DLD1 (cell line): Measurements from ENCODE around the gene ISM1.

Experiments used
- in situ Hi-C: cut with HindIII; loops from 2 replicates; pipeline ENCODE4 v1.10.0; 2017; ENCODE audit warnings: low sequenced_read_pairs

ISM1 gene

DNA sequence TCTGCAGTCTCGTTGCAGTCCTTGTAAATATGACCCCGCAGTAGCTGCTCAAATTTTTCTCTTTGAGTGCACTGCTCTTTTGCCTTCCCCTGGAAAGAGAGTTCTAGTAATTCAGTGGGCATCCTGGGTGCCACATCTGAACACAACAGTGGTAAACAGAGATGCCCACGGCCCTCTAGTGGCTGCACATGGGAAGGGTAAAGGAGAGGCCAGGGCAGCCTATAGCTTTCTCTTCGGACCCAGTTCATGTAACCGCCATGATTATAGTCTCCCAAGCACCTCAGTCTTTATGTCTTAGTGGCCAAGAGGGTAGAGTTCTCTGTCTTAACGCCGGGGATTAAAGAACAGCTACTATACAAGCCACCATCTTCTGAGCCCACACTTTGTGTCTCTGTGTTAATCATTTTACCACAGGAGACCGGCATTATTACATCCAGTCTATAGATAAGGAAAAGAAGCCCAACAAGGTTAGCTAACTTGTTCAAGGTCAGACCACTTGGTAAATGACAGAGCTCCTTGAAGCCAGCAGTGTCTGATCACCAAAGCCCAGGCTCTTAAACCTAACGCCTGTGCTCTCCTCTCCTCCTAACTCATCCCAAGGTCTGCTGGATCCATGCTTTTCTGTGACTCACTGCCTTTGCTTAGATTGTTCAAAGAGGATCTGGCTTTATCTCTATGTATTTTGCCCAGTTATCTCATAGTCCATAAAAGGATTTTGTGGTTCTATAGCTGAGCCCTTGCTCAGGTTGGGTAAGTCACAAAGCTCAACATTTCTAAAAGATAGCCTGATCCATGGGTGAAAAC, 81.8 kb downstream of the ISM1 start:
- in situ Hi-C loops = no loop called here

DNA sequence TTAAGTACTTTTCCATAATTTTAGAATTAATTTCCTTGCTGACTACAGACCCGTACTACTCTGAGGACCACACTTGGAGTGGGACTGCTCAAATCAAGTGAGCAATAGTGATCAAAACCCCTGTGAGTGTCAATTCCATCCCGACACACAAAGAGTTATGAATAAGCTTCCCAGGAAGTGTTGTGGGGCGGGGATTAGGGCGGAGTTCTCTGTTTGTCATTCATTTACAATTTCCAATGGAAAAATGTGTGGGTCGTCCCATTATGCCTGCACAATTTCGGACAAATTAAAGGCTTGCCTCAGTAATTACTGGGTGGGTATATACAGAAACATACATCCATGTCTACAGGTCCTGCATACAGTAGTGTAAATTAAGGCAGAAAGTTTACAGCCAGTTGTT, 84.2 kb downstream of the ISM1 start:
- in situ Hi-C loops = no loop called here

DNA sequence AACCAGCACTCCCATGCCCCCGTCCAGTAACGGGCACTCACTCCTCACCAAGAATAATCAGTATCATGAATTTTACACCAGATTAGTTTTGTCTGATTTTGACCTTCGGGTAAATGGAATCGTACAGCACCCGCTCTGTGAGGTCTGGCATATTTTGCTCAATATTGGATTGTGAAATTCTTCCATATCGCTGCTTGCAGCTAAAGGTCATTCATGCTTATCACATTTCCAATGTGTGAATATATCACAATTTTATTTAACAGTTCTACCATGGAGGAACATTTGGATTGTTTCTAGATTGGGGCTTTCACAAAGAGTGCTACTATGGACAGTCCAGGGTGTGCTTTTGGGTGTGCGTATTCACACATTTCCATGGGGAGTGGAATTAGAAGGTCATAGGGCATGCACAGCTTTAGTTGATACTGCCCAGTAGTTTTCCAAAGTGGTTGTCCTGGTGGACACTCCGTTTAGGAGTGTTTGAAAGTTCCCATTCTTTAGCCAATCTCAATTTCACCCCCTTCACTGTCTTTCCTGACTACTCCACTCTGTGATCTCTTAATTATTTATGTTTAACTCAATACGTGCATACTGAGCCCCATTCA, 86.6 kb downstream of the ISM1 start:
- in situ Hi-C loops = no loop called here

DNA sequence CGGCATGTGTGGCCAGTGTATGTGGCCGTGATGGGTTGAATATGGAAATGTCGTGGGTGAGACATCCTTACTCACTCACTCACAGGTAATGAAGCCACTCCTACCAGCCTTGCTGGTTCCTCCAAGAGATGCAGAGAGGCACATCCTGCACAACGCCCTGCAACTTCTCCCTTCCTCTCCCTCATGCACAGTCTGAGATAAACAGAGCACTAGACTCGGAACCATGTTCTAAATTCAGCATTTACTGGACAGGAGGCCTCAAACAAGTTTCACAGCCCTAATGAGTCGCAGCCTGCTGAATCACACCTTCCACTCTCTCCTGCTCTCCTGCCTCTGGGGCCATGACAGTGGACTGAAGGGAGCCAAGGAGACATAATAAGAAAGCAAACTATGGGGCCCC, 91.2 kb downstream of the ISM1 start:
- in situ Hi-C loops = no loop called here

DNA sequence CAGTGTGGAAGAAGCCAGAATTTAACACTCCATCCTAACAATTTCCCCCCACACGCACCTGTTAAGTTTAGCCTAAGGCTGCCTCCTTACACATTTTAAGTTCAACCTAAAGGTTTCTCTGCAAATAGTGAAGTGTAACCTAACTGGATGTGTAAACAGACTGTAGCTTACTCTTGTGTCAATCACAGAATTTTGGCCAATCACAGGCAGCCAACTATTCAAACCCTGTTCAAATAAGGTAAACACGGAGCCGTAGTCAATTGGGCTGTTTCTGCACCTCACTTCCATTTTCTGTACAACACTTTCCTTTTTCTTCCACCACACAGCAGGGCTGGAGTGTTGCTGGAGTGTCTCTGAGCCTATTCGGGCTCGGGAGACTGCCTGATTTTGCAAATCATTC, 92.1 kb downstream of the ISM1 start:
- in situ Hi-C loops = no loop called here

DNA sequence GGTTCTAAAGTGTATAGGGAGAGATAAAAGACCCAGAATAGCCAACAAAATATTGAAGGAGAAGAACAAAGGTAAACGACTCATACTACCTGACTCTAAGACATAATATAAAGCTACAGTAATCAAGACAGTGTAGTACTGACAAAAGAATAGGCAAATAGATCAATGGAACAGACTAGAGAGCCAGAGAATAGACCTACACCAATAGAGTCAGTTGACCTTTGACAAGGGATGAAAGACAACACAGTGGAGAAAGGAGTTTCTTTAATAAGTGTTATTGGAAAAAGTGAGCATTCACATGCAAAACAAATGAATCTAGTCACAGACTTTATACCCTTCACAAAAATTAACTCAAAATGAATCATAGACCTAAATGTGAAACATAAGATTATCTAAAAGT, 96.4 kb downstream of the ISM1 start:
- in situ Hi-C loops = no loop called here

DNA sequence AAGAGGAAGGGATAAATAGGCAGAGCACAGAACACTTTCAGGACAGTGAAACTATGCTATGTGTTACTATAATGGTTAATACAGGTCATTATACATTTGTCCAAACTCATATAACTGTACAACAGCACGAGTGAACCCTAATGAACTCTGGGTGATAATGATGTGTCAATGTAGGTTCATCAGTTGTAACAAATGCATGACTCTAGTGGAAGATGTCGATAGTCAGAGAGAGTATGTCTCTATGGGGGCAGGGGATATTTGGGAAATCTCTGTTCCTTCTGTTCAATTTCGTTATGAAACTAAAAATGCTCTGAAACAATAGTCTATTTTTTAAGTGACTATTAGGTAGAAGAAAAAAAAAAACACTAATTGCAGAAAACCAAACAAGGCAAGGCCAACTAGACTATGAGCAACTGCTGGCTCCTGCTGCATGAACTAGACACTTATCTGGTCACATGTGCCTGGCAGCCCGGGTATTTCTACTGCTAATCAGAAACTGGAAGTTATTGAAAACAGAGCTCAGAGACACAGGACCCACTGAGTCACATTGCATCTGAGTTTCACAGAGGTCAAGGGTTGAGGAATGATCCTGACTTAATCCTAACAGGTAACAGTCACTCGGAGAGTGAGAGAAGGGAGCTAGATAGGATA, 97.9 kb downstream of the ISM1 start:
- in situ Hi-C loops = no loop called here

DNA sequence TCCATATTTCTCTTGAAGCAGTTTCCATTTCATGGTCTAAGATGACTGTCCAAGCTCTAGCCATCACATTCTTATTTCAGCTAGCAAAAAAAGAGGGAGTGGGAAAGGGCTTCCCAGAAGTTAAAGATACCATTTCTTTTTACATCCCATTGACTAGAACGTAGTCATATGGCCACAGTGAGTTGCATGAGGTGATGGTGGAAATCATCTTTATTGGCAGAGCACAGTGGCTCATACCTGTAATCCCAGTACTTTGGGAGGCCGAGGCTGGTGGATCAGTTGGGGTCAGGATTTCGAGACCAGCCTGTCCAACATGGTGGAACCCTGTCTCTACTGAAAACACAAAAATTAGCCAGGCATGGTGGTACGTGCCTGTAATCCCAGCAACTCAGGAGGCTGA, 99.6 kb downstream of the ISM1 start:
- in situ Hi-C loops = no loop called here

DNA sequence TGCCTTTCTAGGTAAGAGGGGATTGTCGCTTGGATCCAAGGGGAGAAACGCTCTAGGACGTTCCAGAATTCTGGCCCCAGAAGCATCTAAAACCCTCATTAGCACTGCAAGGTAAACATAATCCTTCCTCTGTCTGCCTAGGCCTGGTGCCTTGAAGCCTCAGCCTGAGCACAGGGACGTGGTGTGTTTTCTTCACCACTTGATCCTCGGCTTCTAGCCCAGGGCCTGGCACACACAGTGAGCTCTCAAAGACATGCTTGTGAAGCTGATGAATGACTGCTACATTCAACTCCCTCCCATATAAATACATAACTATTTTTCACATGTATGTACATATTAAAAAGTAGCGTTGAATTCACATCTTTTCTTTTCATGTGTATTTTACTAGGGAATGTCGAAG, 100.3 kb downstream of the ISM1 start:
- in situ Hi-C loops = no loop called here

DNA sequence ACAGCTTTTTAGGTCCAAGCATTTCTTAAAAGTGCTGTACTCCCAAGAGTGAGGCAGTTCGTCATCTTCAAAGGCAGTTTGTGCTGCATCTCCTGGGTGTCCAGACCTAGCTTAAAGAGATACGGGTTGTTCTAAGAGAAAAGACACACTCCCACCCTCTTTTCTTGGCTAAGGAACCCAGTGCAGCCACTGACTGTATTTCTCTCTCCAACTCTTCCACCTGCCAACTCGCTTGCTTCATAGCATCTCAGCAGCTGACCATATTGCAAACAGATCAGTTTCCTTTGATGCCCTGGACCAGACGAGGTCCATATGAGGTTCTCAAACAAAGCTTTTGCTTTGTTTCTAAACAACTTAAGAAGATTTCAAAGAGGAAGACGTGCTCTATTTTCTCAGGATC, 101.1 kb downstream of the ISM1 start:
- in situ Hi-C loops = no loop called here

DNA sequence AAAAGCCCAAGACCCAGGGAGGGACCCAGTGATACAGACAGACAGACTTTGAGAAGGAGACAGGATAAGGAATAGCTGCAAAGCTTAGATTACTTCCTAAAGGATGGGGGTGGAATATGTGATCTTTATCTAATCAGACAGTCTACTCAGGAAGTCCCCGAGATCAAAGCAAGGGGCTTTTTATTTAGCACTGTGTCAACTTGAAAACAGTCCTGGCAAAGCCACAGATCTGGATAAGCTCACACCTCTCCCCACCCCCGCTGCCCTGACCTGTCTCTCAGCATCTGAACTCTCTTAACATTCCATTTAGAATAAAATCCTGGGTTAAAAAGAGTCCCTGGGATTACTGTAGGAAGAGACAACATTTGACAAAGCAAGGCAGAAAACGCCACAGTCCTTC, 101.5 kb downstream of the ISM1 start:
- in situ Hi-C loops = no loop called here

DNA sequence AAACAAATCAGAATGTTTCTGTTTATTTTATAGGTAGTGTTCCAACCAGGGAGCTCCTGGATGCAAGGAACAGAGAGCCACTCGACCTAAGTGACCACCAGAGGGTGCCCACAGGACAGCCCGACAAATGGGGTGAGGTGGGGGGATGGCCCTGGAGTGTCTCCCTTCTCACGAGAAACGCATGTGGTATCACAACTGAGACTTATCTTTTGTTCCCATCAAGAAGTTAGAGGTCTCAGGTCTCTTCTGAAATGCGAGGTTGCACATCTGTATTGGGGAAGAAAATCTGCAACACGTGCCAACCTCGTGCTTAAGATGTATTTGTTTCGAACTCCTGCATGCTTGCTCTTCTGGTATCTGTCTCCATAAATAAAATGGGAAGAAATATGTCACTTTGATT, 104.0 kb downstream of the ISM1 start:
- in situ Hi-C loops = no loop called here

DNA sequence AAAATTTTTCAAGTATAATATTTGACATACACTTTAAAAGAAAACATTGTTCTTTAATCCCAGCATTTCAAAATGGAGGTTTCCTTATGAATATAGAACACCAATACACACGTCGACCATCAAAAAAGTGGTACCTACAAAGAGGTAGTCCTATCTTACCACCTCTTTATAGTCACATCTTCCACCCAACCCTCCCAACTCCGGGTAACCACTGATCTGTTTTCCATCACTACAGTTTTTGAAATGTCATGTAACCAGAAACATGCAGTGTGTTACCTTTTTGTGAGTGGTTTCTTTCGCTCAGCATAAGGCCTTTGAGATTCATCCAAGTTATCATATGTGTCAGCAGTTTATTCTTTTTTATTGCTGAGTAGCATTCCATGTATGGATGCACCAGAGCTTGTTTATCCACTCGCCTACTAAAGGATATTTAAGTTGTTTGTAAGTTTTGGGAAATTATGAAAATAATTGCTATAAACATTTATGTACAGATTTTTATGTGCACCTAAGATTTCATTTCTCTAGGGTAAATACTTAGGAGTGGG, 104.8 kb downstream of the ISM1 start:
- in situ Hi-C loops = no loop called here

DNA sequence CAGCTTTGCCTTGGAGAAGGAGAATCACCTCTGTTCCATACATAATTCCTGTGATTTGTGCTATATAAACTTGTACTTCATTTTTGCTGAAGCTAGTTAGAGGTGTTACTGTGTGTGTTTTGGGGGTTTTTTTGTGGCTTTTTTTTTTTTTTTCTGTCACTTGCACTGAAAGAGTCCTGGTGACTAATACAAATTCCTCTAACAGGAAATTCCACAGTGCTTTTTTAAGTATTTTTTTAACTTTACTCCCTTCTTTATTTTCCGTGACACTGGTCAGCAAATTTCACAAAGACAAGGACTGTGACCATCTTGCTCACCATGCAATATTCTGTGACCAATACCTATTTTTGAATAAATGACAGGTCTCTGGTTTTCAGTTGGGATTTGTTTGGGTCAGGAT, 110.5 kb downstream of the ISM1 start:
- in situ Hi-C loops = no loop called here

DNA sequence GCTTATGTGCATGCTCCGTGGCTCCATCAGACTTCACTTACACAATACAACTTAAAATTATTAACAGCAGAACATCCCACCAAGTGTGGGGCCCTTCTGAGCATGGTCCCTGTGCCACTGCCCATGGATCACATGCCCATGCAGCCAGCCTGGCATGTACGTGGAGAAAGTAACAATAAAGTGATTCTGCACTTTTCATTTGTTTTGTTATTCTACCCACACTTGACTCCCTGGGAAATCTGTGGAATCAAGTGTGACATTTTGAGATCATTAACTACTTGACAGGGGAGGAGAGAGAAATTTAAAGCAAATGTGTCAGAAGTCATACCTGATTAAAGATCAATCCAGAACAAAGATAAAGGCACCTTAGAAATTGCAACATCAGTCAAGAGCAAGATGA, 112.0 kb downstream of the ISM1 start:
- in situ Hi-C loops = no loop called here

DNA sequence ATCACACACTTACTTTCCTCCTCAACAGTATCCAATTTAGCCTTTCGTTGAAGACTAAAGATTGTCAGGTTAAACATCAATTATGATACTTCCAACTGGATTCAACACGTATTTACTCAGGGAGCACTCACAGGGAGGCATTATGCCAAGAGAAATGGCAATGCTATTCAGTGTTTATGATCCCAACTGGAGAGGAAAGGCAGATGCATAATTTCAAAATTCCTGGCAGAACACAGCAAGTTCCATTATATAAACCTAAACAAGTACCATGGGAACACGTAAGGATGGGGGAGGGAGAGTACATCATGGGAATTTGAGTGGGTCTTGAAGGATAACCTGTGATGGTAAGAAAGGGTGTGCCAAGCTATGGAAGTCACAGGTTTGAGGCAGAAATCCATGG, 112.7 kb downstream of the ISM1 start:
- in situ Hi-C loops = no loop called here

DNA sequence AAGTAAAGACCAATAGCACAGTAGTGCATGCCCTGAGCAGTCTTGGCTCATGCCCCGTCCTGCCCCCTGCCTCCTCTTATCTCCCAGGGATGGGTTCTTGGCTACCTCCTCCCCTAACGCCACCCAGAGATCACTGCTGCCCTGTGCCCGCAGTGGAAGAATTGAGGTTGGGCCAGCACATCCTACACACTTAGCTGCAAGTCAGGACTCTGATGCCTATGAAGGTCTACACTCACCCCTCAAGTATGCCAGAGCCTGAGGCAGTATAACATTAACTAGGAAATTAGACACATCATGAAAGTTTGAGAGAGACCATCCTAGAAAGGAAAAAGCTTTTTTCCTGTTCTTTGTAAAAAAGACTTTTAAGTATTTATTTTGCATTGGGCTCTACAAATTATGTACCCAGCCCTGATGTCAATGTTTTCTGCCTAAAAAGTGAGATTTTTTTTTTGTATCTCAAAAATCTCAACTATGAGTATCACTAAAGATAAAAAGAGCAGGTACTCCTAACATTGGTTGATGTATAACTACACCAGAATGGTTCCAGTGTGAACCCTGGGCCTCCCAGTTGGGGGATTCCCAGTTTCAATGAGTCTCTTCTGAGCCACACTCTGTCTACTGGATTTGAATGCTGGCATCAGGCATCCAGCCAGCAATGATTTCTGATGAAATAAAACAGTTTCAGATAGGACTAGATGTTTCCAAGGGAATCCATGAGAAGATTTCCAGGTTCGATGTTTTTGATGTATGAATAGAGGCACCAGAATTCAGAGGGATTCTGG, 115.4 kb downstream of the ISM1 start:
- in situ Hi-C loops = no loop called here

DNA sequence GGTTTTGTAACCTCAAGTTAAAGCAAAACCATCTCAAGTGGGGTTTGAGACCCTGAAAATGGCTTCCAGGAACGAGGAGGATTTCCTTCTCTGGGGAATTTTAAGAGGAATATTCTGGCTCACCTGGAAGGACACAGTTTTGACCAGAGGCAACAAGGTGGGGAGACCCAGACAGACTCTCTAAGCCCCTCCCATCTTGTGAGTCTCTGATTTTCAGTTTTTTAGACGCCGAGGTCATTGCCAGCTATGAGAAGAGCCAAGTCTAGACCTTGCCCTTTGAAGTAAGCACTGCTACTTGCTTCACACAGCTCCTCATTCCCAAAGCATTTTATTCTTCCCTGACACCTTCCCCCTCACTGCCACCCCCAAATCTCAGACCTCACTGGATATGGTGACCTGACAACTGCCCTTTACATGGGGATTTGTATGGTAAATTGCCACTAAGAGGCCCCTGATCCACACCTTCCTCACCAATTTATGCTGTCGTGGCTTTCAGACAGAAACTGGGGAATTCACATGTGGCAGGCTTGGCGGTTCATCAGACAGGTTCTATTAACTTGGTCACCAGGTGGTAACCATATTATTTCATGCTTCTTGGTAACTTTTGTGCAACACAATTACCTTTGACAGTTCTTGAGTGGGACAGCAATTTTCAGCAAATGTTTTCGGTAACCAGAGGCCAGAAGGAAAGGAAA, 116.2 kb downstream of the ISM1 start:
- in situ Hi-C loops = no loop called here

DNA sequence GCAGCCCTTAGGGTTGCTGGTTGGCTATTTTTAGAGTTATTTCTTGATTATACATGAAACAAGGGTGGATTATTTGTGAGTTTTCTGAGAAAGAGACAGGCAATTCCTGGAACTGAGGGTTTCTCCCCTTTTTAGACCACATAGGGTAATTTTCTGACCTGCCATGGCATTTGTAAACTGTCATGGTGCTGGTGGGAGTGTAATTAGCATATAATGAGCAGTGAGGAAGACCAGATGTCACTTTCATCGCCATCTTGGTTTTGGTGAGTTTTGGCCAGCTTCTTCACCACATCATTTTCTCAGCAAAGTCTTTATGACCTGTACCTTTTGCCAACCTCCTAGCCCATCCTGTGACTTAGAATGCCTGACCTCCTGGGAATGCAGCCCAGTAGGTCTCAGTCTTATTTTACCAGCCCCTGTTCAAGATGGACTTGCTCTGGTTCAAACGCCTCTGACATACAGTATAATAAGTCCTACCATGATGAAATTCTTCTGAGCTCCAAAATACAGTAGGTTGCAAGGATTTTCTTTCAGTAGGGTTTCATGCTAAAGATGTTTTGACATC, 117.1 kb downstream of the ISM1 start:
- in situ Hi-C loops = no loop called here

DNA sequence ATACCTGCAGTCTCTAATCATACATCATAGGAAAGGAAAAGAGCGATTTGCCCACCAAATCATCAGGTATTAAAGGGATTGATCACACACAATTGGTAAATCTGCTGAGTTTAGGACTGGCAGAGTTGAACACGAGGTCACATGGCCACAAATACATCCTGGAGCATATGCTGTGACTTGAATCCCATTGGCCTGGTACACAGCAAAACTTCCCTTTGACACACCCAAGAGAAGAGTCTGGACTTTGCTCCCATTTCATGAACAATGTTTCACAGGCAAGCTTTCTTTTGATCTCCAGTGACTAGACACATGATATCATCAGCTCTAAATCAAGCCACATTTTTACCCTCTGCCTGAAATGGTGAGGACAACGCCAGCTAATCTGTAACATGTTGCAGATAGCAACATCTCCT, 117.9 kb downstream of the ISM1 start:
- in situ Hi-C loops = no loop called here
